HEK293T (cell line): ENCODE measurements around the gene BCL7B.

Experiments
- BHLHE40 ChIP-seq: fragments of 450-650 bp; IDR thresholded peaks from 2 replicates; pipeline ENCODE4 v1.6.1; 2016; ENCODE audit warnings: mild to moderate bottlenecking, moderate library complexity, borderline replicate concordance
- ELF4 ChIP-seq: fragments of 450-650 bp; IDR thresholded peaks from 2 replicates; pipeline ENCODE4 v1.6.1; 2017; ENCODE audit warnings: antibody characterized with exemption
- FOXA1 ChIP-seq: fragments of 450-650 bp; IDR thresholded peaks from 2 replicates; pipeline ENCODE4 v1.6.1; 2016; ENCODE audit warnings: mild to moderate bottlenecking
- FOXK2 ChIP-seq: fragments of 450-650 bp; IDR thresholded peaks from 2 replicates; pipeline ENCODE4 v1.6.1; 2016; ENCODE audit warnings: mild to moderate bottlenecking
- FOXM1 ChIP-seq: fragments of 450-650 bp; IDR thresholded peaks from 2 replicates; pipeline ENCODE4 v1.6.1; 2017; ENCODE audit warnings: mild to moderate bottlenecking, borderline replicate concordance
- HDGF ChIP-seq: fragments of 450-650 bp; IDR thresholded peaks from 2 replicates; pipeline ENCODE4 v1.6.1; 2017; ENCODE audit warnings: antibody characterized with exemption, borderline replicate concordance
- L3MBTL2 ChIP-seq: fragments of 450-650 bp; conservative IDR thresholded peaks from 2 replicates; pipeline ENCODE4 v1.6.1; 2016; ENCODE audit warnings: mild to moderate bottlenecking
- LEF1 ChIP-seq: fragments of 450-650 bp; IDR thresholded peaks from 2 replicates; pipeline ENCODE4 v1.6.1; 2017; ENCODE audit warnings: mild to moderate bottlenecking, borderline replicate concordance
- NFRKB ChIP-seq: fragments of 450-650 bp; IDR thresholded peaks from 2 replicates; pipeline ENCODE4 v1.6.1; 2016; ENCODE audit warnings: mild to moderate bottlenecking, moderate library complexity
- SP1 ChIP-seq: fragments of 450-650 bp; IDR thresholded peaks from 2 replicates; pipeline ENCODE4 v1.6.1; 2017
- TARDBP ChIP-seq: fragments of 450-650 bp; IDR thresholded peaks from 2 replicates; pipeline ENCODE4 v1.6.1; 2016
- ZNF384 ChIP-seq: fragments of 450-650 bp; IDR thresholded peaks from 2 replicates; pipeline ENCODE4 v1.6.1; 2016

- TF ChIP-seq TARDBP (no peak), ELF4 (no peak), LEF1 (no peak), BHLHE40 (no peak), ZNF384 (no peak), FOXM1 (no peak), FOXK2 (no peak), HDGF (no peak), FOXA1 (no peak), L3MBTL2 (no peak), SP1 (no peak), NFRKB (no peak)
These were observed 20.3 kb upstream of the BCL7B start for GRCh38 chr7:73577627-73578341.
